Activated CD8-positive, alpha-beta memory T cell treated with anti-CD3 and anti-CD28 coated beads, Interleukin-2, amount 50 U/mL, for 4 hours (primary cell): ENCODE data around the gene SPR.

ENCODE experiments used
- DNase-seq: peaks from one replicate; pipeline ENCODE4 v3.0.0-alpha.2; 2020

The SPR gene

DNA sequence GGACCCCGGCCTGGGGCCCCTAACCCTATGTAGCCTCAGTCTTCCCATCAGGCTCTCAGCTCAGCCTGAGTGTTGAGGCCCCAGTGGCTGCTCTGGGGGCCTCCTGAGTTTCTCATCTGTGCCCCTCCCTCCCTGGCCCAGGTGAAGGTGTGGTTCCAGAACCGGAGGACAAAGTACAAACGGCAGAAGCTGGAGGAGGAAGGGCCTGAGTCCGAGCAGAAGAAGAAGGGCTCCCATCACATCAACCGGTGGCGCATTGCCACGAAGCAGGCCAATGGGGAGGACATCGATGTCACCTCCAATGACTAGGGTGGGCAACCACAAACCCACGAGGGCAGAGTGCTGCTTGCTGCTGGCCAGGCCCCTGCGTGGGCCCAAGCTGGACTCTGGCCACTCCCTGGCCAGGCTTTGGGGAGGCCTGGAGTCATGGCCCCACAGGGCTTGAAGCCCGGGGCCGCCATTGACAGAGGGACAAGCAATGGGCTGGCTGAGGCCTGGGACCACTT lies 46.5 kb downstream of the SPR start:
- DNase-seq: no peak

DNA sequence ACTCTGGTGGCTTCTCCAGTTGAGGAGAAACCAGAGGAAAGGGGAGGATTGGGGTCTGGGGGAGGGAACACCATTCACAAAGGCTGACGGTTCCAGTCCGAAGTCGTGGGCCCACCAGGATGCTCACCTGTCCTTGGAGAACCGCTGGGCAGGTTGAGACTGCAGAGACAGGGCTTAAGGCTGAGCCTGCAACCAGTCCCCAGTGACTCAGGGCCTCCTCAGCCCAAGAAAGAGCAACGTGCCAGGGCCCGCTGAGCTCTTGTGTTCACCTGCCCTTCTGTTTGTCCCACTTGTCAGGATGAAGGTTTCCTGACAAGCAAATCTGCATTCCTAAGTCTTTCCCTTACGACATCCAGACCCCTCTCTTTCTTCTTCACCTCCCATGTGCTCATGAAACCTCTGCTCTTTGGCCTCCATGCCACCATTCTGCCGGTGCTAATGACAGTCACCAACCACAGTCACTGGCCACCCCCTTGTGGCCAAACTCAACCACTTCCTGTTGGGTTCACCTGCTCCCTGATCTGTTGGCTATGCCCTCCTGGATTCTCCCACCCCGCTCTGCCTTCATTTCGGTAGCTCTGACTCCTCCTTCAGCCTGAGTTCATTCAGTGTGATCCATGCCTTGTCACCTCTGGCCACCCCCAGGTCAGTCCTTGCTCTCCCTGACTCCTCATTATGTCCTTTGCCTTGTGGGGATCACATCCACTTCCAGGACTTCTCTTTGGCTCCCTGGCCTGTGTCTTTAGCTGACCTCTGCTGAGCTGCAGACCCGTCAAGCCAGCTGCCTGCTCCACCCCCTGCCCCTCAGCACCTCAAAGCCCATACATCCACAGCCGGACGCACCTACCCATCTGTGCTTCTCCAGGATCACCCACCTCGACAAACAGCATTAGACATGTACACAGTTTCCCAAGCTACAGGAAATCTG lies 47.7 kb downstream of the SPR start:
- DNase-seq: no peak

- no peak for DNase-seq
Observed at GRCh38 chr2:72935611-72935957, 48.4 kb downstream of the SPR start.

- DNase-seq: no peak
Observed at GRCh38 chr2:72936660-72937355, 49.6 kb downstream of the SPR start.

DNA sequence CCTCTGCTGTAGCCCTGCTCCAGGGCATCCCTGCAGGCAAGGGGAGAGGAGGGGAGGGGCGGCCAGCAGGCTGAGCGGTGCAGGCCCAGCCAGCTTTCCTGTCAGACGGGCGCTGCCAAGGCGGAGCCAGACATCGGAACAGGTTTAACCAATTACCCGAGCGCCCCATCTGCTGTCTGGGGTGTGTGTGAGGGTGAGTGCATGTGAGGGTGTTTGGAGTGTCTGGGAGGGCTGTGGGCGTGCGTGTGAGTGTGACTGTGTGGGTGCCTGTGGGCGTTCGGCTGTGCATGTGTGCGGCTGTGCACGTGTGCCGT lies 50.1 kb downstream of the SPR start:
- DNase-seq: no peak

DNA sequence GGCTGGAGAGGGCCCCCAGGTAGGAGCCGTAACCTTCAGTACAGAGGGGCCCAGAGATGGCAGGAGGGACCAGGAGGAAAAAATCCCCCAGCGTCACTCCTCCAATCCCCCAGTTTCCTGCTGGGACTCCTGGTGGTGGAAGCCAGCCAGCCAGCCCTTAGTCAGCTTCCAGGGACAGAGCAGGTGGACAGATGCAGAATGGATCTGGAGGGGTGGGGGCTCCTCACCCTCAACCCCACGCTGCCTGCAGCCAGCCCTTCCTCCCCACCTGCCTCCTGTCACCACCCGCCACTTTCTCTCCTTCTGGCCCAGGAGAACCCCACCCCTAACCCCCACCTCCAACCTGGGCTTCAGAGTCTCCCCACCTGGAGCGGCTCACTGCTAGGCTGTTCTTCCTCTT lies 51.2 kb downstream of the SPR start:
- no peak for DNase-seq

DNA sequence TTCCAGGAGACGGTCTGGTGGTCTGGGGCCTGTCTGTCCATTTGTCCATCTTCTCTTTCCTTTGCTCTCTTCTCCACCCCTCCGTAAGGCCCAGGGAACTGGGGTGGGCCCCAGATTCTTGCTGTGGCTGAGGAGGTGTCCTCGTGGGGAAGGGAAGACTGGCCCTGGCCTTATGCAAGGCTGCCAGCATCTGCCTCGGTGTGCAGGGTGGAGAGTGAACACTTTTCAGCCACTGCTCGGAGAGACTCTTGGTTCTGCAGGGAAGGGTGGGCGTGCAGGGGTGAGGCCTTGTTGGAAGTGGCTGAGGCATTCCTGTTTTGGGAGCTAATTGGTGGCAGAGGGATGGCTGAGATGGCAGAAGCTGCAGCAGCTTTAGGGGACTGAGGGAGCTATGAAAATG lies 53.2 kb downstream of the SPR start:
- DNase-seq: no peak

DNA sequence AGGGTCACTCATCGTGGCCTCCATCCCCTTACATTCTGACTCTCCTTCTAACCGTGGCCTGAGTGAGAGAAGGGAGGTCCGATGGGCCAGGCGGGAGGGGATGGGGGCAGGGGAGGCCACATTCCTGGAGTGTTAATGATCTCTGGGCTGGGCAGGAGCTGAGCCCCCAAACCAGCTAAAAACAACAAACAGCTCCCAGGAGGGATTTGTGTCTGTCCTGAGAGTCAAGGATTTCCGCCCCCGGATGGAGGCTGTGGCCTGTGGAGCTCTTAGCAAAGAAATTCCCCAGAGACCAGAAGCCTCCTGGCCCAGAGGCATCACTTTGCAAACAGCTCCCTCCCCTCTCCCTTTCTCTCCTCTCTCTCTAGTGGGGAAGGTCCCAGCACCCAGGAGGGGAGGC lies 53.6 kb downstream of the SPR start:
- DNase-seq: no peak
